ENCODE data around the gene ZNF24.
A peak's percentile ranks its signal among the peaks of the same experiment; 100 is the strongest.

The ZNF24 gene

GRCh38 chr18:35386600-35387100 is 42.4 kb upstream of the ZNF24 start:
- TF ChIP-seq CTCF (IDR thresholded peaks at IDR 0.05; ENCODE audit: low read depth, low read length) = peak; percentile 85
- H3K4me3 ChIP-seq (ENCODE audit: low read depth, low read length) = no peak overlapping the region

GRCh38 chr18:35383136-35383535 is 38.9 kb upstream of the ZNF24 start:
- TF ChIP-seq CTCF (IDR thresholded peaks at IDR 0.05; ENCODE audit: low read depth, low read length) = no peak
- no peak overlapping the region for H3K4me3 ChIP-seq (ENCODE audit: low read depth, low read length)

- H3K4me3 ChIP-seq (ENCODE audit: low read depth, low read length) = no peak overlapping the region
- no peak for TF ChIP-seq CTCF (IDR thresholded peaks at IDR 0.05; ENCODE audit: low read depth, low read length)
Observed at GRCh38 chr18:35379421-35379820, 35.2 kb upstream of the ZNF24 start.

- H3K4me3 ChIP-seq (ENCODE audit: low read depth, low read length) = no peak overlapping the region
- no peak for TF ChIP-seq CTCF (IDR thresholded peaks at IDR 0.05; ENCODE audit: low read depth, low read length)
Observed at GRCh38 chr18:35378574-35378896, 34.3 kb upstream of the ZNF24 start.

- no peak overlapping the region for H3K4me3 ChIP-seq (ENCODE audit: low read depth, low read length)
- TF ChIP-seq CTCF (IDR thresholded peaks at IDR 0.05; ENCODE audit: low read depth, low read length) = no peak
Observed at GRCh38 chr18:35377875-35378573, 33.8 kb upstream of the ZNF24 start.

- TF ChIP-seq CTCF (IDR thresholded peaks at IDR 0.05; ENCODE audit: low read depth, low read length) = no peak
- peak within 1 kb of the TSS; percentile 68 for H3K4me3 ChIP-seq (ENCODE audit: low read depth, low read length)
Observed at GRCh38 chr18:35376742-35377695, 32.8 kb upstream of the ZNF24 start, which contains the start of gene ZNF396. Gene ZNF396, minus strand, starts transcription at chr18:35377337. Its CDS starts 3,045 bp downstream, at chr18:35374292.

GRCh38 chr18:35376393-35376741 is 32.1 kb upstream of the ZNF24 start:
- no peak for TF ChIP-seq CTCF (IDR thresholded peaks at IDR 0.05; ENCODE audit: low read depth, low read length)
- peak overlapping the region; percentile 68 for H3K4me3 ChIP-seq (ENCODE audit: low read depth, low read length)

Data from WI38 (cell line).